HG03469 (cell line): ENCODE data around the gene FSTL4.

ENCODE experiments used
- ATAC-seq: cut with Tn5 transposase; IDR thresholded peaks from one replicate; pipeline ENCODE4 v1.9.1; 2021; ENCODE audit warnings: mild to moderate bottlenecking, moderate library complexity, moderate number of reproducible peaks; ENCODE audit not compliant: unreplicated experiment

Gene FSTL4

DNA sequence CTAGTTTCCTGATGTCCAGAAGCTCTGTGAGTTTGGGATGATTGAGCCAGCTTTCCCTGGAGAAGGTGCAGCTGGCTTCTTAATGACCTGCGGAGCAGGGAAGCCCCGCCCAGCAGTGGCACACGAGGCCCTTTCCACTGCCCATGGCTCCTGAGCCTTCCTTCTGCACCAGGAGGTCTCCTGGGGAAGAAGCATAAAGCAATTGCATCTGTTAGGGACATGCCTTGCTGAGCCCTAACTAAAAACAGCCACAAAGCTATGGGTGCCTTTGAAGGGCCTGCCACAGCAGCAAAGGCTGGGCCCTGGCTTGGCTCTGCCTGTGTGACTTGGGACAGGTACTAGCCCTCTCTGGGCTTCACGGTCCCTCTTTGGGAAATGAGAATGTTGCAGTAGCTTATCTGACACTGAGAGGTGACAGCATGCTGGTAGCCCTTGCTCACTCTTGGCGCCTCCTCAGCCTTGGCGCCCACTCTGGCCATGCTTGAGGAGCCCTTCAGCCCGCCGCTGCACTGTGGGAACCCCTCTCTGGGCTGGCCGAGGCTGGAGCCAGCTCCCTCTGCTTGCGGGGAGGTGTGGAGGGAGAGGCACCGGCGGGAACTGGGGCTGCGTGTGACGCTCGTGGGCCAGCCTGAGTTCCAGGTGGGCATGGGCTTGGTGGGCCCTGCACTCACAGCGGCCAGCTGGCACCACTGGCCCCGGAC is 218.4 kb downstream of the FSTL4 start:
- ATAC-seq = no peak

DNA sequence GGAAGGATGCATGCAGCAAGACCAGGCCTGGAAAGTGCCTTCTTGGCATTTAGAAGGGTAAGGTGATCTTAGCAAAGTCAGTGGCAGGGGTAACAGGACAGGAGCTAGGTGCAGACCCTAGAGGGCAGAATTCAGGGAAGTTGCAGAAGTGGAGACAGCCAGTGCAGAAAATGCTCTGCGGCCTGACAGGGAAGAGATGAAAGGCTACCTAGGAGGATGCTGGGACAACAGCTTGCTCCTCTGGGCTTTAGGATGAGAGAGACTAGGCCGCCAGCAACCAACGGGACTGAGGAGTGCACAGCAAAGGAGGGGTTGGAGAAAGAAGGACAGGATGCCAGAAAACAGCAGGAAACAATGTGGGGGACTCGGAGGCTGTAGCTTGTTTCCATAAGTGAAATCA is 219.9 kb downstream of the FSTL4 start:
- ATAC-seq = no peak

DNA sequence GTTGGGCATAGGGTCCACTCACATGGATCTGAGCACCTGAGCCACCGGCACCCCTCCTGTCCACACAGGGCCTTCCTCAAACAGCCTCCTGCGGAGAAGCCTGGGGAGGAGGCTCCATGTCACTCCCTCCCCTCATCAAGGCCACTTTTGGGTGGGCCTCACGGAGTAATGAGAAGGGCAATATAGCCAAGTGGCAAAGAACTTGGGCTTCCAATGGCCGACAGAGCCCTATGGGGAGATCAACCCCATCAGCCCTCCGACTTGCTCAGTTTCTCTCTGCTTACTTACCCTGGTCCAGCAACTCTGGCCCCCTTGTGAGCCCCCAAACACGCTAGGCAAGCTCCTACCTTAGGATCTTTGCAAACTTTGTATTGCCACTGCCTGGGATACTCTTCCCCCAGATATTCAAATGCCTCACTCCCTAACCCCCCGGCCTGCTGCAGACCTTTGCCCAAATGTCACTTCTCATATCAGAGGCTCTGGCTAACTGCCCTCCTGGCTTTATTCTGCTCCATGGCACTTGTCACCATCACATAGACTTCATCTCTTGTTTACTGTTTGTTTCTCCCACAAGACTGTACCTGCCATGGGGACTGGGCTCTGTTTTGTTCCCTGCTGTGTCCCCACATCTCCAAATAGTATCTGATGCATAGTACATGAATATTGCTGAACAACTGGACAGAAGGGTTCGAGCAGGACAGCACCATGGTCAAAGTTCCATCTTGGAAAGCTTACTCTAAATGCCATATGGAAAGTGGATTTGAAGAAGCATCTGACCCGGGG is 220.8 kb downstream of the FSTL4 start:
- ATAC-seq = no peak

DNA sequence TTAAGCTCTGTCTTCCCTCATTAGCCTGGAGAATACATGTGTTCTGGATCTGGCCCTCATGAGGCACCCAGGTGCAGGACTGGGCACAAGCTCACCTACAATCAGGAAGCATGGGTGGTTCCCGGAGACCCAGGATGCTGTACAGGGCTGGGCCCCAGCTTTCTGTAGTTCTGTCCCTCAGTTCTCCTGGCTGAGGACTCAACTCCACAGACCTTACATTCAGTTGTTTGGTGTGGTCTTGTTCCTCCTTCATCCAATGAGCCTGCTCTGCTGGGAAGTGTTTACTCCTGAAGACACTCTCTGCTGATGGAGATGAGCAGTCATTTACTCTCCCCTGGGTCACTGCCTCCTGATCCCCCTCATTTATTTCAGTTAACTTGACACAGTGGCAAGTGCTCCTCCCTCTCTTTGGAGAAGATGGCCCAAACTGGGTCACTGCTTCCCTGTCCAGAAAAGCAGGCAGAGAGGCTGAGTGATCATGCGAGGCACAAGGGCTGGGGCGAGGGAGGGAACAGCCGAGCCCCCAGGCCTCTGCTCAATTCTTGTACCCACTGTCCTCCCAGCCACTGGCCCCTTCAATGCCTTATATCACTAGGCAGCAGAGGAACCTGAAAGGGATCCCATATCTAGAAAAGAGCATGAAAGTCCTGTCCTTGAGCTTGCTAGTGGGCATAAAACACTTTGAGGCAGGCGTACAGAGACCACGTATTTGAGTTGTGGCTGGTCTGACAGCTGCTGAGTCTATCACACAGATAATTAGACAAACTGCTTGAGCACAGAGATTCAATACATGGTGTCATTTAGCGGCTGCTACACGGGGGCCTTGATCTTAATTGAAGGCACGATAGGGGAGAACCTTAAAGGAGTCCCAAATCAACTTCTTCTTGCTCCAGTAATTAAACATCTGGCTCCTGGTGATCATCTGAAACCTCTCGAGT is 221.7 kb downstream of the FSTL4 start:
- ATAC-seq = no peak

DNA sequence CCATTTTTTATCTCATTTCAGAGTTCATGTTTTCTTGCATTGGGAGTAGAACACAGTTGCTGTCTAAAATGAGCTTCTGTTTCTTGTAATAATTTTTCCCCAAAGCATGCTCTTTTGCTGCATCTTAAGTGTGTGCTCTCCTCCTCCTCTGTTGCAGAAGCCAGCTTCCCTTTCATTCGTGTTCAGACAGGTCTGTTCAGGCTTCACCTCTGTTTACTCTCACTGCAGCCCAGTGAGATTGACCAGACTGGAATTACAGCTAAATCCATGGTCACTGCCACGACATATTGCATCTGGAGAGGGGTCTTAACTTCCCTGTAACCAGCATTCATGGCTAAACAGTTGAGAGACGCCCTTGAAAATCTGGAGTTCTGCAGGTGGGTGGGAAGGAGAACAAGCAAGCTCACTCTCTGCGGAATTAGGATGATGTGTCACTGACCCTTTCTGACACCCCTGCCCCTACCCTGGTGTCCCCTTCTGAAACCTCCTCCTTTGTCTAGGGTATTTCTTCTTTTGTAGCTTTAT is 223.2 kb downstream of the FSTL4 start:
- no peak for ATAC-seq

DNA sequence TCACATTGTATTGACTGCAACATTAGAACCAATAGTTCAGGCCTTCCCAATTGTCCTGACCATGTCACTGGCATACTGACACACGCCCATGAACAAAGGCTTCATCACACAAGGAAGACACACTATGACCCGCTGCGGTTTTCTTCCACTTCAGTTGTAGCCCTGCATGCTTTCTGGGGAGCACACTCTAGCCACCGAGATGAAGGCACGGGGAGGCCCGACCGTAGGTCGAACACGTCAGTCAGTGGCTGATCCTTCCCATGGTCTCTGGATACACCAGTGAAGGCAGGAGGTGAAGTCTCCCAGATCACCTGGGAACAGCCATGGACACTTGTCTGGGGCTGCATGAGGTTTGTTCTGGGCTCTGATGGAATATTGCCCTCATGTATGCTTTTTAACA is 224.7 kb downstream of the FSTL4 start:
- no peak for ATAC-seq

DNA sequence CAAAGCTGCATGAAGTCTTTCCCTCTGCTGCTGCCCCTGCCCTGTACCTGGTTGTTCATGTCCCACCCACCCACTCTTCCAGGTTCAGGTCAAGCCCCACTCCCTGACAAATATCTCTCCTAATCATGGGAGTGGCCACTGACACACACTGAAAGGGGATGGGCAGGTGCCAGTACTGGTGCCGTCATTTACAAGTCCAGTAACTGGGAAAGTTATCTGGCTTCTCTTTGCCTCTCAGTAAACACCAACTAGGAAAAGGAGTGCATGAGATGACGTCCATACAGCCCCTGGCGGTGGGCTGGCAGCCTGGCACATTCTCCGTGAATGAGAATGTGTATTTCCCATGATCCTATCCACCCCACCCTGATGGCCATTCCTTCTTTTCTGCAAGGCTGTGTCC is 225.2 kb downstream of the FSTL4 start:
- no peak for ATAC-seq

DNA sequence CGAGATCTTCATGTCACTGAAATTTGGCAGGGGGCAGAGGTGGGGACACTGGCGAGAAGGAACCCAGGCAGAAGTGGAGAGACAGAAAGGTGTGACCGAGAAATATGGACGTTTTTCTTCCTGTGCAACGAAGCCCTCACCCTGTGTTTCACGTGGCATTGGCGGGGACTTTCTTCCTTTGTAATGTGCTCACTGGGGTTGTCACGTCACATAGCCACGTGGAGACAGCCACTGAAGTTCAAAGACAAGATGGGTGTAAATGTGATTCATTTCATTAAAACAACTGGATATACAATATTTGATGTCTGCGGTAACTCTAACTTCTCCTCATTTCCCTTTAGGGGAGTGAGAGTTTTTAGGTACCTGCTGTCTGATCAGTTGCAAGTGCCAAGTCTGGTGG is 225.7 kb downstream of the FSTL4 start:
- no peak for ATAC-seq

DNA sequence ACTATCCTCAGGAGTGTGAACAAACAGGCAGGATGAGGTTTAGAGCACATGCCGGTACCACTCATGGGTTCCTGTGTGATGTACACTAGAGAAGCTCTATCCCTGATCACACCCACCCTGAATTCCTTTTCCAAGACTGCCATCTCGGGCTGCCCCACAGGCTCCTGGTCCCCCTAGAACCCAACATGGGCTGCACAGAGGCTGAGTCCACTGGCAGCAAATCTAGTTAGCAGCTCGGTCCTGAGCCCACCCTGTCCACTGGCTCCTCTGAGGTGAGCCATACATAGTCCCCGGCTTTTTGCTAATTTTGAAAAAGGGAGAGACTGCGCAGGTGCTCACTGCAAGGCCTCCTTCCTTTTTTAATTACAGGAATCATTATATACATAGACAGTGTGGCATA is 227.0 kb downstream of the FSTL4 start:
- ATAC-seq = no peak

DNA sequence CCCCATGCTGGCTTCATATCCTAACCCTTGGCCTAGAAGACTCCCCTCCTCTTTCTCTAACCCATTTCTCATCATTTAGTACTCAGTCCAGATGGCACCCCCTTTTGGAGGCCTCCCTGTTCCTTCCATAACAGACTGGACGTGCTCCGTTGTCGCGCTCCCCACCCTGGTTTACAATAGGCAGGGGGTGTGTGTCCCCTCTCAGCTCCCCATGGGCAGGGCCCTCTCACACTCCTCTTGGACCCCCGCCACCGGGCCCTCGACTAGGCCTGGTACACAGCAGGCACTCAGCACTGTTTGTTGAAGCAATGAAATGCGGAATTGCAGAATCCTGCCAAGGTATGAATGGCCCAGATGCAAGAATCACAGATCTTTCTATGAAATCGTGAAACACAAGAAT is 227.4 kb downstream of the FSTL4 start:
- no peak for ATAC-seq

DNA sequence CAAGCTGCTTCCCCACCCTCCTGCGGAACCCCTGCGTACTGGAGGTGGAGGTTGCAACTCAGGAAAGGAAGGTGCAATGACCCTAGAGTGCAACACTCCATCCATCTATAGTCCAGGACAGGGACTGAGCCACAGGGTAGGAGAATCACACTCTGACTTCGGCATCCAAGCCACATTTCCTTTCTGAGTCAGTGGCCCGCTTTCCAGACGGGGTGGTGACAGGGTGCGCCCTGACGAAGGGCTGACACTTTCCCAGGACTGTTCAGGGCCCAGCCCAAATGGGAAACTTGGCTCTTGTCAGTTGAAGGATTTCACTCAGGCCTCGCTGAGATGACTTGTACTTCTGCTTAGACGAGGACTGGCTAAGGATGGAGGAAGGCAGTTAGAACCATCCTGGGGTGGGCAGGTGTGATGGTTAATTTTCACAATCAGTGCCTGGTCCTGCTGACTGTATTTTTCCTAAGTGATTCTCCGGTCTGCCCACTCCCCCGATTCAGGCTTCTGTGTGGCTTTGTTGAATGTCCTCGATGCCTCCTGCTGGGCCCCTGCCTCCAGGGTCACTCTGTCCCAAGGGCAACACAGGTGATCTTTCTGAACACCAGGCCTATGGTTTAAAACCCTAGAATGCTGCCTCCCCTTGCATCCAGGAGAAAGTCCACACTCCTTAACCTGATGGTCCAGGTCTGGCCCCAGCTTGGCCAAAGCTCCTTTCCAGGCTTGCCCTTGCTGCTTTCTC is 228.1 kb downstream of the FSTL4 start:
- no peak for ATAC-seq

DNA sequence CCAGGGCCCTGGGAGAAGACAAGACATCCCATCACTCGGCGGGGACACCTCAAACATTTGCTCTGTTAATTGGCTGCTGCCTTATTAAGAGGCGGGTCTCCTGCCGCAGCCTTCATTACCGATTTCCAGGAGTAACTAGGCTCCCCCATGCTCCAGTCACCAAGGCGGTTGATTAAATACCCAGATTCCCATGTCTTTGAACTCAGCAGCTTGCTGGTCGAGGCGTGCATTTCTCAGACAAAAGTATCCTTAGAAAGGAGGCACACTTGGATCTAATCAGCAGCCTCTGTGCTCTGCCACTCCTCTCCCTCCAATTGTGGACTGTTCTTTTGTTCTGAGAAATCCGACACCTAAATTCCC is 228.8 kb downstream of the FSTL4 start:
- ATAC-seq = no peak

DNA sequence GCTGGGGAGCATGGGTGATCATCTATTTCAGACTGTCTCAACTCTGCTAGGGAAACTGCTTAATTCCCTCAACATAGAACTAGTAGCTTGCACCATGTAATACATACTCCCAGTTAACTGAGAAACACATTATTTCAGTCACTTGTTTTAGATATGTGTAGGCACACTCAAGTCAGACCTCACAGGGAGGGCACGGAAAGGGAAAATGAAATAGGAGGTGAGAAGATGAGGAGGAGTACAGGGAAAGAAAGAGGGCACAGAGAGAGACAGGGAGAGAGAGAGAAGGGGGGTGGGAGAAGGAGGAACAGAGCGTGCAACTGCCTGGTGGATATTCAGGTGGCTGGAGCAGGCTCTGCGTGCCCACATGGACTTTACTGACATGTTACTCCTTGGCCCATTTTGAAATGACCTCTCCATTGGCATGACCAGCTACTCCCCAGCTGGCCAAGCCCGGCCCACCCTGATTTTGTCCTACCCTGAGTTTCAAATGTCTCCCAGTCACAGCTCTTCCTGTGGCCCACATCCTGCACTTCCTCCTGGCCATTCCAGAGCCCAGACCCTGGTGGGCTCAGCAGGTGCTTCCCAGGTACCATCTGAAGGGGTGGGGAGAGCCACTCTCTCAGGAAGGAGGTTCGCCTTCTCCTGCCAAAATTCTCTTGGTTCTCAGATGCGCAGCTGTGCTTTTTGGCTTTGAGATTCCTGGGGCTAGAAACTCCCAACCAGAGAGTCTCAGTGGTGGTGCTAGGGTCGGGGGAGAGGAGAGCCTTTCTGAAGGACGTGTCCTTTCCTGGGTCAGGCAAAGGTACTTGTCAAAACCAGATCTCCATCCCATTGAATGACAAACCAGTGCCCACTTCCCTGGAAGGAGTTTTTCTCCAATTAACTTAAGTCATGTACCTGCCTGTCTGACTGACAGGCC is 229.4 kb downstream of the FSTL4 start:
- ATAC-seq = no peak

DNA sequence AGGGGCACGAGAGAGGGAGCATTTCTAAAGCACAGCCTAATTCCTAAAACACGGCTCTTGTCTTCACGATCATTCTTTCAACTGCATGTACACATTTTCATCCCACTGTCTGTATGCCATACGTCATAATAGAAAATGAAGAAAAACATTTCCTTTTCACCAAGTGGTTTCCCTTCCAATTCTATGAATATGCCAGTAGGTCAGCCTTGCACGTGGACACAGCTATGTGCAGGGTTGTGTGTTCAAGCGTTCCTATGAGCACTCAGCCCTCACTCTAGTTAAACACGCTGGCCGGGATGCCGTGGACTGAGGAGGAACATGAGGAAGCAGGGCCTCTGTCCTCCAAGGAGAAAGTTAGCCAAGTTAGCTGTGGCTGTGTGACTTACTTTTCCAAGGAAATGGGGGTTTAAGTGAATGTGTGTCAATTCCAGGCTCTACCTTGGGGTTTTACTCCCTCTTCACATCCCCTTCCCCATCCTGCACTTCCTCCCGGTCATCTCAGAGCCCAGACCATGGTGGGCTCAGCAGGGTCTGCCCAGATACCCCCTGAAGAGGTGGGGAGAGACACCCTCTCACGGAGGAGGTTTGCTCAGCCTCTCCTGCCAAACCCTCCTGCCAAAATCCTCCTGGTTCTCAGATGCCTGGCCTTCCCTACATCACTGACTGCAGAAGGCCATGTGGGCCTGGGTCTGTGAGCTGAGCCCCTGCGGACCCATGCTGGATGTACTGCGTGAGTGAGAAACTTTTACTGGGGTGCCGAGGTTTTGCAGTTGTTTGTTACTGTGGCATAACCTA is 230.6 kb downstream of the FSTL4 start:
- no peak for ATAC-seq

DNA sequence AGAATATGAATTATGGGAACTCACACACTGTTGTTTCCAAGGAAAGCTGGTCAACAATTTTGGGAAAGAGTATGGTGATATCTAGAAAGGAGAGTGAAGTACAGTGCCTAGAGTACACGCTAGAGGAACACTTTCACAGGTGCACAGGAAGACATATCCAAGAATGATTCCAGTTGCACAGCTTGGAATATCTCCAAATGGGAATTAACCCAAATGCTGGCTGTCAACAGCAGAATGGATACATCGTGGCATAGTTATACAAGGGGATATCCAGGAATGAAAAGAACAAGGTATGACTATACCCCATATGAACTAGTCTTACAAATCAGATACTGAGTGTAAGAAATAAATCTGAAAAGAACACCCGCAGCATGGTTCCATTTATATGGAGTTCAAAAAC is 231.3 kb downstream of the FSTL4 start:
- no peak for ATAC-seq

DNA sequence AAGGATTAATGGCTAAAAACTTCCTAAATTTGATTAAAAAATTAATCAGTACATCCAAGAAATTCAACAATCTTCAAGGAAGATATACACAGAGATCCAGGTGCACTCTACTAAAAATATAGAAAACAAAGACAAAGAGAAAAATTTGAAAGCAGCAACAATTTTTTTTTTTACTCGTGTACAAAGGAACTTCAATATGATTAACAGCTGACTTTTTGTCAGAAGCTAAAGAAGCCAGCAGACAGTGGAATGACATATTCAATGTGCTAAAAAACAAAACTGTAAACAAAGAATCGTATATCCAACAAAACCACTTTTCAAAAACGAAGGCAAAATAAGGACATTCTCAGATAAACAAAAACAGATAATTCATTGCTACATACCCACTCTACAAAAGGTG is 234.6 kb downstream of the FSTL4 start:
- no peak for ATAC-seq

DNA sequence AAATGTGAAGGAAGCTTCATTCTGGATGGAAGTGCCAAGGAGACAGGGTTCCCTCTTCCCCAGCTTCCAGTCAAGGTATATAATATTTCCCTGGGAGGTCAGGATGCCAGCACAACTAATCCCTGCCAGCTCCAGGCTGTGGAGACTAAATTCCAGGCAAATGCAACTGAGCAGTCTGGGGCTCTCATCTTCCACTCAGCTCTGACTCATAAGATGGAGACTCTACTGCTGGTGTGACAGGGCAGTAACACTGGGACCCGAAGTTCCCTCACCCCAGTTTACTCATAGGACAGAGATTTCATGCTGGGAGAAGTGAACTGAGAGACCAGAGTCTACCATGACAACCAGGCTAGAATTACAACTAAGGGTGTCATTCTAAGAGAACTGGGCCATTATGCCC is 235.4 kb downstream of the FSTL4 start:
- no peak for ATAC-seq

DNA sequence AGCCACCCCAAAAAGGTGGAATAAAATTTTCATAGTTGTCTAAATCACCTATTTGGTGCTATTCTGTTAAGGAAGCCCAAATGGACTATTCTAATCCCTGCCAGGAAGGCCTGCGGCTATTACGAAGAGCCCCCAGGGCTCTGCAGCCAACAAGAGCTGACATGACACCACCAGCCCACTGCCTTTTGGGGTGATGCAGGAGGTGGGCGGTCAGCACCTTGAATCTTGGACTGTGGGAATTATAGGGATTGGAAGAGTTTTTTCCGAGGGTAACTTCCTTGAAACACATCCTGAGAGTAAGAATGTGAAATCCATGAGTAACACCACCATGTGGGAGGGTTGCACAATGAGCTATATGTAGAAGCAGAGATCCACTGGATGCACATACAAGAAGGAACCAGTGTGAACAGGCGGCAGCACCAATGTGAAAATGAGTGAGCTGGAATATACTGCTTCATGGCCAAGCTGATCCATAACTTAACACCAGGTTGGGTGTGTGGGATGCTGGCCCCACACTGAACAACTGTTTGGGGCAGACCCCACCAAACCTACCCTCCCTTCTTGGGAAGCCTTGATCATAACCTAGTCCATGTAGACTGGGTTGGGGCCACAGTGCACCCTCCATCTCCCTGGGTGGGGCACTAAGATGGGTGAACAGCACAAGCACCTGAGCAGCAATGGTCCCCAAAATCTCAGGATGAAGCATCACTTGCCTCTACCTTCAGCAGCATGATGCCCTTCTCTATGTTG is 239.0 kb downstream of the FSTL4 start:
- ATAC-seq = no peak
